CMK (cell line): ENCODE results near the gene THNSL1.
A peak's percentile ranks its signal among the peaks of the same experiment; 100 is the strongest.
"Not testable (repeated sequence)": the region's sequence is repeated elsewhere in the genome, so short reads cannot be mapped to it uniquely, and the experiment has no call there.

Experiments used
- DNase-seq: peaks from one replicate; pipeline ENCODE4 v3.0.0-alpha.2; 2010; ENCODE audit warnings: low read depth

The THNSL1 gene, protein sequence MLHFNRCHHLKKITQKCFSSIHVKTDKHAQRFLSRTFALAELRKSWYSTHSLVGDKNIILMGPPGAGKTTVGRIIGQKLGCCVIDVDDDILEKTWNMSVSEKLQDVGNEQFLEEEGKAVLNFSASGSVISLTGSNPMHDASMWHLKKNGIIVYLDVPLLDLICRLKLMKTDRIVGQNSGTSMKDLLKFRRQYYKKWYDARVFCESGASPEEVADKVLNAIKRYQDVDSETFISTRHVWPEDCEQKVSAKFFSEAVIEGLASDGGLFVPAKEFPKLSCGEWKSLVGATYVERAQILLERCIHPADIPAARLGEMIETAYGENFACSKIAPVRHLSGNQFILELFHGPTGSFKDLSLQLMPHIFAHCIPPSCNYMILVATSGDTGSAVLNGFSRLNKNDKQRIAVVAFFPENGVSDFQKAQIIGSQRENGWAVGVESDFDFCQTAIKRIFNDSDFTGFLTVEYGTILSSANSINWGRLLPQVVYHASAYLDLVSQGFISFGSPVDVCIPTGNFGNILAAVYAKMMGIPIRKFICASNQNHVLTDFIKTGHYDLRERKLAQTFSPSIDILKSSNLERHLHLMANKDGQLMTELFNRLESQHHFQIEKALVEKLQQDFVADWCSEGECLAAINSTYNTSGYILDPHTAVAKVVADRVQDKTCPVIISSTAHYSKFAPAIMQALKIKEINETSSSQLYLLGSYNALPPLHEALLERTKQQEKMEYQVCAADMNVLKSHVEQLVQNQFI

DNA sequence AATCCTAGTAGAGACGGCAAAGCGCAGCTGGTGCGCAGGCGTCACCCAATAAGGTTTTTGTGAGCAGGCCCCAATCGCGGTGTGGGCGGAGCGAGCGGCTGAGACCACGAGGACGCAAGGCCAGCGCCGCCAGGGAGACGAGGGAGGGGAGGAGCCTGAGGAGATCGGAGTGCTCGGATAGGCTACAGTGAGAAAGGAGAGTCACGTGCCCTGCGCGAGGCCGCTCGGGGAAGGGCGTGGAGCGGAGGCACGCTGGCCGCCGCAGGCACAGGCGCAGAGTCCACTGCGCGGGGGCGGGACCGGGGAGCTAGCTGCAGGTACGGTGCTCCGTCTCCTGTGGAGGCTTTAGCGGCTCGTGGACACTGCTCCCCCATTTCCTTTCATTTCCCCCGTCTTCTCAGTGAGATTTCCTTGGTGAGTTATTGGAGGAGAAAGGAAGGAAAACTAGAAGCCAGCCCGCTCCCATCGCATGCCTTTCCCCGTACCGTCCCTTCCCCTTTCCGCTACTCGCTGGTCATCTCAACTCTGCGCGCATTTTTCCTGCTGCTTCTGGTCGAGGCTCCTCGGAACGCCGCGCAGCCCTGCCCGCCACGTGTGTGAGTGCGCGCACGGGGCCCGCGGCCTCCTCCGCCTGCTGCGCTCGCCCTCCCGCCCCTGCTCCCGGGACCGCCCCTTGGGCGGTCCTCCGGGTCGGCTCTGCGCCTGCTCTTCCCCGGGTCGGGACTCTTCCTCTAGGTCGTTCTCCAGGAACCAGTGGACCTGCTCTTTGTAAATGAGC, at the start of gene THNSL1:
THNSL1 (plus strand) TSS at position 237 of the 778 bp plus-strand sequence. CDS start 6,612 bp downstream, outside the sequence.
- peak; percentile 91 for DNase-seq

DNA sequence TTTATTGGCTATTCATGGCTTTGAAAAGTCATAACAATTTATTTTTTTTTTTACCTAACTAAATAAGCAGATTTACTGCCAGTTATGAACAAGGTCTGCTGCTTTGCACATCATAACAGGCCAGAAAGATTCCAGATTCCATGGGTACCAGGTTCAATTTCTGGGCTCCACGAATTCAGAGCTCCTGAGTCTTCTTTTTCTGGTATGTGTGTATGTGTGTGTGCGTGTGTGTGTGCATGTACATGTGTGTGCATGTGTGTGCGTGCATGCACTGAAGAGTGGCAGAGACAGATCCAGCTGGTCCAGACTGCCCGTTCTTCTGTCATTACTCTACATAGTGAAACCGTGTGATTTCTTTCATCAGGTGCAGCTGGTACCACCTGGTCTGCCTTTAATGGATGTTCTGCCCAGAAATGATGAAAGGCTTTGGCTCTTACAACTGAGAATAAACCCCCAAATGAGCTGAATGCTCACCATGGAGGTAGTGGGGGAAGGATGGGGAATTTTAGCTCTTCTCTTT, 49.4 kb upstream of the THNSL1 start:
- no peak for DNase-seq

- no peak for DNase-seq
Observed at GRCh38 chr10:24968349-24968748, 48.1 kb upstream of the THNSL1 start.

- not testable (repeated sequence) for DNase-seq
Observed at GRCh38 chr10:24968951-24969350, 47.5 kb upstream of the THNSL1 start.

DNA sequence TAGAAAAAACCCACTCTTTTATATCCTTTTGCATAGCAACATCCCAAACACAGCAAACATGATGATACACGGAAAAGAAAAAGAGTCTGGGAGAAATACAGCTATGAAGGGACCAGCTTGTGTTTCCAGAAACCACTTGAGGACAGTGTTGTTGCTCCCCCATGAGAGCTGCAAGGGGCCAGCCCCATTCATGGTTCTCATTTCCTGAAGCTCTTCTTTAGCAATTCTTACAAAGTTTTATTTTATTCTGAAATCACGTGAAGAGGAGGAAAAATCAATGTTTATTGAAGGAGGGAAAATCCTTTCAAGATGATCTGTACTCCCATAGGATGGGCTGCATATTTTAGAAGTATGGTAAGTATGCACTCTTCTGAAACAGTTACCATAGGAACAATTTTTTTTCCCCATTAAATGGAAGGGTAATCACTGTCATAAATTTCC, 46.6 kb upstream of the THNSL1 start:
- no peak for DNase-seq

DNA sequence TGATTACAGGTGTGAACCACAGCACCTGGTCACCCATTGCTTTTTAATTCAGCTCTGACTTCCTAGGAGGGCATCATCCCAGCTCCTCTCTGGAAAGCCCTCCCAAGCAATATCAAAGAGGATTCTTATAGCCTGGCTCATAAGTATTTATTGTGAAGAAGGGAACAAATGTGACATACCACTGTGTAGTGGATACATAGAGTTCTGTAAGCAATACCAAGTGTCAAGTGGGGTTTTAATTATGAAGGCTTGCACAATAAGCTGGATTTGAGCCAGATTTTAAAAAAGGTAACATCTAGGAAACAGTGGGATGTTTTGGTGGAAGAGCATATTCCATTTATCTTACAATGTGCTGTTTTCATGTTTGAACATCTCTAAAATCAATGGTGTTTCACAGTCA, 45.0 kb upstream of the THNSL1 start:
- no peak for DNase-seq

DNA sequence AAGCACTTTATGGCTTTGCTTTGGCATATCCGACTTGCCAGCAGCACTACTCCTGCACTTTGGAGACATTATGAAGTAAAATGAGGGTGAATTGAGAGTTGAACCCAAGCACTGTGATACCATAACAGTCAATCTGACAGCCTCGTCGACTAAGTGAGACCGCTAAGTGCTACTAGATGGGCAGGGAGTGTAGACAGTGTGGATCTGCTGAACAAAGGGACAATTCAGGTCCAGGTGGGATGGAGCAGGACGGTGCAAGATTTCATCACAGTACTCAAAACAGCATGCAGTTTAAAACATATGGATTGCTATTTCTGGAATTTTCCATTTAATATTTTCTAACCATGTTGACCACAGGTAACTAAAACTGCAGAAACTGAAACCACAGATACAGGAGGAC, 43.2 kb upstream of the THNSL1 start:
- DNase-seq: no peak

- DNase-seq: no peak
Observed at GRCh38 chr10:24974976-24975375, 41.4 kb upstream of the THNSL1 start.

DNA sequence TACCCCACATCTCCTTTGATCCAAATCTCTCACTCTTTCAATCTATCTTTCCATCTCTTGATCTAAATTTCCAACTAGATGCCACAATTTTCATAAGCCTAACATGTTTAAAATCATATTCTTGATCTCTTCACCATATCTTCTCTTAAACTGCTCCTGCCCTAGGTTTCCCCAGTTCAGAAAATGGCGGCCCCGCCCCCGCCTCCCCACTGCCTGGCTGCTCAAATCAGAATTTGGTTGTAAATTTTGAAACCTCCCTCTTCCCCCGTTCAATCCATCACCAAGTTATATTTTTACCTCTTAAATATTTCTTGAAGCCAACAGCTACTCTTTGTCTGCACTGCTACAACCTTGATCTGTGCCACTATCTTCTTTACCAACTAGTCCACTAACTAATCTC, 36.7 kb upstream of the THNSL1 start:
- no peak for DNase-seq

DNA sequence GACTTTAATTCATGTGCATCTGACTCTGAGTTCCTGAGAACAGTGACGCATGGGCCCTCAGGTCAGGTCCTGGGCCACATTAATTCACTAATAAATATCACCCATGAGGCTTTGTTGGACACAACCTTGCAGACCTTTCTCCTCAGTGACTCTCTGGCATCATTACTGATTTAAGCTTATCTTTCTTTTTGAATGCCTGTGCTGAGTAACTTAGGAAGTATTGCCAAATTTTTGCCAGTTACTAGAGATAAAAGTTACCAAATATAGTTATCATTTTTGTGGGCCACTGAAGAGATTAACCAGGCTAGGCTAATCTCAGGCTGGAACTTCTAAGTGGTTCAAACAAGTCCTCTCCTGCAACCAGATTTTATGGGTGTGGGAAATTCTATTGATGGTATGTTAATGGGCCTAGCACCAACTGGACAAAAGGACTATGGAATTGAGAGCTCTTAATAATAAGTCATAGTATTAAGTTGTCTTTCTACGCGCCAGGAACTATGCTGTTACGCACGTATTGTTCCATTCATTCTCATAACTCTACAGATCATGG, 35.2 kb upstream of the THNSL1 start:
- no peak for DNase-seq

DNA sequence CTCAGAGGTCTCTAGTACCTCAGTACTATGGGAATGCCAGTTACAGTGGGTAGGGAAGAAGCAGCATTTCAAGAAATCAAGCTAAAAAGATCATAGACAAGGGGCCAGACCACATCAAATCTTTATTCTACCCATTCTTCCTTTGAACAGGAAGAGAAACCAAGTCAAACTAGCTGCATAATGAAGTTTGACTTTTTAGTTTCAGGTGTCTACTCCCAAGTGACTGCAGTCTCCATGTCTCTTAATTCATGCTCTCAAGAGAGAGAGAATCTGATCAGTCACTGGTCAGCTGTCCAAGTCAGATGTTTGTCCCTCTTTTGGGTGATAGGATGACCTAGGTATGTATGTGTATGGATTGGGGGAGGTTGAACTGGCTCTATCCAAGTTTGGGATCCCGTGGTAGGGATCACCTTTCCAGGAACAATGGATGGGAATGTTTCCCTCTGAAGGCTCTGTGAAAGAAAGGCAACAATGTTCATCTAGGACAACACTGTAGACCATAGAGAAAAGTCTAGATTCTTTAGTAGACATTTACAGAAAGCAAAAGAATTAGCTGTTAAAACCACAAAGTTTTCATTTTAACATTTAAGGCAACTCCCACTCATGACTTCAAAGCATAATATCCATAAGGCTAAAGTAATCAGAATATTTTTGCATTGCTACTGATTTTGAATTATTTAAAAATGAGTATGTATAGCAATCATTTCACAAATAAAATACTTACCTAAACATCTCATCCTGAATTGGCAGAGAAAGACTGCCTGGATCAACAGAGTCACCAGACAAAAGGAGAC, 33.9 kb upstream of the THNSL1 start:
- no peak for DNase-seq

DNA sequence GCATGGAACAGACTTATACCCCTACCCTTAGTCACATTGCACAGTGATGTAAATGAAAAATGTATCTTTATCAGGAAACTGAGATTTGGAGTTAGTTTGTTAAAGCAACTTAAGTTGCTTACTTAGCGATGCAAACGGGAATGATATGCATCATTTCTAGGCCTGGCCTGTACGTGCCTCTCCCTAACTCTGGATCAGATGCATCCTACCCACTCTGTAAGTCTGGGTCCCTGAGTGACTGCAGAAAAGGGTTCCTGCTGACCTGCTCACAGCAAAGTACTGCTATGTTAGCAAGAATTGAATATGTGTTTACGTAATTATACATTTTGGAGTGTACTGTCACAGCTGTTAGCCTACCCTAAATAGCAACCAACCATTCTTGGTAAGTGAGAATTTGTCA, 33.3 kb upstream of the THNSL1 start:
- DNase-seq: no peak

- no peak for DNase-seq
Observed at GRCh38 chr10:24983946-24984345, 32.5 kb upstream of the THNSL1 start.

GRCh38 chr10:24984906-24985305, 31.5 kb upstream of the THNSL1 start:
- DNase-seq: no peak

DNA sequence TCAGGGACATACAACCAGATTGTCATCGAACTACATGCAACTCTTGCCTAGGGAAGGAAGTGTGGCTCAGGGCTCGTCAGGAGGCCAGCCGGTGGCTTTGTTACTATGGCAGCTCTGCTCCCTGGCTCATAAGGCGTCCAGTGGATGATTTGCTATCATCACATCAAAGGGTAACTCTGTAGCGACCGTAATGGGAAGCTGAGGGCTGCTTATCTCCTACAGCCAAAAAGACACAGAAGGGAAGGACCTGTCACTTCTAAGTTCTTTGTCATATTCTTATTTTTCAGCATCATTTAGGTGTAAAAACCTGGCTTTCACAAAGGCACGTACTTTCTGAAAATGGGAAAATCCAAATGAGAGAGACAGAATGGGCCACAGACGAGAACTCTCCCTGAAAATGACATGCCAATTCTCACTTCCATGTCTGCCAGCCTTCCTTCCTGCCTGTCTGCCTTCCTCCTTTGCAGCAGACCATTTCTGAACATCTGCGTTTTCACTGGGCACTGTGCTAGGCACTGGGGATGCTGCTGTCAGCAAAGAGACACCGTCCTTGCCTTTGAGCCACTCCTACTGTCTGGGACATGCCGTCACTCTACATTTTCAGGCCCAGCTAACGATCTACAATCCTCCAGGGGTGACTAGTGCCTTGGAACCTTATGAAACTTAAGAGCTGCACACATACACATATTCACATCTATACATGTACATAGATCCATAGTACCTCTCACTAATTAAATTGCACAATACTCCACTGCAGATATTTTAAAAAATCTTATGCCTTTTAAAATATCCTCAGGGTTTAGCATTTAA, 27.4 kb upstream of the THNSL1 start:
- peak; percentile 62 for DNase-seq

GRCh38 chr10:24989867-24990266, 26.5 kb upstream of the THNSL1 start:
- no peak for DNase-seq

- no peak for DNase-seq
Observed at GRCh38 chr10:24991298-24991697, 25.1 kb upstream of the THNSL1 start.

DNA sequence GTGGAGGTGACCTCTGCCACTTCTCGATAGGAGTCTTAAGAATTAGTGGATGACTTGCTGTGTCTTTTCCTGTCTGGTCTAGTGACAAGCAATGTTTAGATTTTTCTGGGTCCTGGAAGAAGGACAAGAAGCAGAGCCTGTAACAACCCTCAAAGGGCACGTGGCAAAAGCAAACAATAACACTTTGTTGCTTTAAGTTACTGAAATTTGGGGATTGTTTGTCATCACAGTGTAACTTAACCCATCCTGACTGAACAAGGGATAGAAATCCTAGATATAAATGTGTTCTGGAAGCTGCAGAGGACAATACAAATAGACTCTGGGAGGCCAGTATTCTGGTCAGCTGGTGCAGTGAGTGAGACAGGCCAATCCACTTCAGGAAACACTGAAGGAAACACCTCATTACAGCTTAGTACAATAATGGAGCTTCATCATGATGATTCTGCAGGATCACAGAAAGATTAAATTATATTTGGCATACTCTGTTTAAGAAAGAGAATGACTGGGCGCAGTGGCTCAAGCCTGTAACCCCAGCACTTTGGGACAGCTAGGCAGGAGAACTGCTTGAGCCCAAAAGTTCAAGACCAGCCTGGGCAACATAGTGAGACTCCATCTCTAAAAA, 23.8 kb upstream of the THNSL1 start:
- no peak for DNase-seq

DNA sequence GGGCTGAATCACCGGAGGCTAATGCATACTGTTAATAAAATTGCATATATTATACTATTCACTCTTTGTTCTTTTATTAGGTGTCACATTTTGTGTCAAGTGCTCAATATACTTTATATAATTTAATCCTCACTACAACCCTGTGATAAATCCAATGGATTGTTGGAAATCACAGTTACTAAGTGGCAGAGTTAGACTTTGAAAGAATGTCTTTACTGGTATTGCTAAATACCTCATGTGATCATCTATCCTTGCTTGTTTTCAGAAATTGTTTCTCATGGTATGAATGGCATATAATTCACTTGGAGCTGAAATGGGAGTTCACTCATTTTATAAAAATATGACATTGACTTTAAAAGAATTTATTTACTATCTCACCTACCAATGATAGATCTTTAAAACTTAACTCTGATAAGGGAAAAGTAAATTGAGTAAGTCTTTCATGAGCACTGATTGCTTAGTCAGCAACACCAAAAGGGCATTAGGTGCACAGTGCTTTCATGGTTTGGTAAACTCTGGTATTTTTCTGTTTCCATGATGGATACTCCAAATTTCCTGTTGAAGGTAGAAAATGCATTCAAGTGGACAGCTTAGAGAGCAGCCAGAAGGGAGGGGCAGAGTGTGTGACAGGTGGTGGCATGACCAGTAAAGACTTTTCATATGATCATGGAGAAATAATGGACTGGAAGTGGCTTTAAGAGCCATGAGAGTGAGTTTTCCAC, 23.0 kb upstream of the THNSL1 start:
- no peak for DNase-seq
